OCI-LY3 (cell line): ENCODE results near the gene LGR4.

Experiments used
- H2AFZ ChIP-seq: fragments of 200-600, 300-600 bp; shearing (Covaris generic); 2 replicates; pipeline ENCODE4 v1.6.0; 2014; ENCODE audit warnings: antibody characterized with exemption, low read depth, low read length
- H3K27ac ChIP-seq: fragments of 200-600, 300-600 bp; sonication (generic); 2 replicates; pipeline ENCODE4 v1.5.1; 2014; ENCODE audit warnings: mild to moderate bottlenecking, low read length, moderate library complexity, mixed read lengths
- H3K27me3 ChIP-seq: fragments of 200-600, 300-600 bp; sonication (generic); 2 replicates; pipeline ENCODE4 v1.6.1; 2014; ENCODE audit warnings: low read depth, low read length, mixed read lengths
- H3K36me3 ChIP-seq: fragments of 200-600, 300-600 bp; sonication (generic); replicated peaks from 2 replicates; pipeline ENCODE3; 2014; ENCODE audit warnings: low read depth, low read length, mixed read lengths
- H3K4me1 ChIP-seq: fragments of 300-600, 200-600 bp; sonication (generic); 2 replicates; pipeline ENCODE4 v1.6.1; 2014; ENCODE audit warnings: low read length, mixed read lengths
- H3K4me2 ChIP-seq: fragments of 200-600, 300-600 bp; sonication (generic); 2 replicates; pipeline ENCODE4 v1.6.1; 2014; ENCODE audit warnings: low read length, mixed read lengths
- H3K4me3 ChIP-seq: fragments of 300-600, 200-600 bp; sonication (generic); 2 replicates; pipeline ENCODE4 v1.5.1; 2014; ENCODE audit warnings: antibody characterized with exemption, mild to moderate bottlenecking, low read length, moderate library complexity
- H3K79me2 ChIP-seq: fragments of 300-600, 200-600 bp; shearing (Covaris generic); 2 replicates; pipeline ENCODE4 v1.6.1; 2014; ENCODE audit warnings: mild to moderate bottlenecking, low read length, mixed read lengths
- H3K9ac ChIP-seq: fragments of 300-600, 200-600 bp; shearing (Covaris generic); 2 replicates; pipeline ENCODE4 v1.6.0; 2014; ENCODE audit warnings: mild to moderate bottlenecking, low read length, moderate library complexity
- H3K9me3 ChIP-seq: fragments of 200-600, 300-600 bp; shearing (Covaris generic); 2 replicates; pipeline ENCODE4 v1.6.1; 2014; ENCODE audit warnings: low read length, mixed read lengths; ENCODE audit not compliant: insufficient read depth
- H4K20me1 ChIP-seq: fragments of 200-600, 300-600 bp; sonication (generic); 2 replicates; pipeline ENCODE4 v1.6.1; 2016; ENCODE audit warnings: low read length, mixed read lengths; ENCODE audit not compliant: insufficient read depth
- EZH2phosphoT487 ChIP-seq: fragments of 200-600 bp; shearing (Covaris generic); IDR thresholded peaks from 2 replicates; pipeline ENCODE4 v1.6.1; 2018; ENCODE audit warnings: antibody characterized with exemption, mixed run types, low read depth
- TF ChIP-seq, protein P1 (sequence below): fragments of 200-600, 300-600 bp; sonication (generic); IDR thresholded peaks from 2 replicates; pipeline ENCODE4 v1.5.1; 2014; ENCODE audit warnings: antibody characterized with exemption, low read length, low read depth

The LGR4 gene

DNA sequence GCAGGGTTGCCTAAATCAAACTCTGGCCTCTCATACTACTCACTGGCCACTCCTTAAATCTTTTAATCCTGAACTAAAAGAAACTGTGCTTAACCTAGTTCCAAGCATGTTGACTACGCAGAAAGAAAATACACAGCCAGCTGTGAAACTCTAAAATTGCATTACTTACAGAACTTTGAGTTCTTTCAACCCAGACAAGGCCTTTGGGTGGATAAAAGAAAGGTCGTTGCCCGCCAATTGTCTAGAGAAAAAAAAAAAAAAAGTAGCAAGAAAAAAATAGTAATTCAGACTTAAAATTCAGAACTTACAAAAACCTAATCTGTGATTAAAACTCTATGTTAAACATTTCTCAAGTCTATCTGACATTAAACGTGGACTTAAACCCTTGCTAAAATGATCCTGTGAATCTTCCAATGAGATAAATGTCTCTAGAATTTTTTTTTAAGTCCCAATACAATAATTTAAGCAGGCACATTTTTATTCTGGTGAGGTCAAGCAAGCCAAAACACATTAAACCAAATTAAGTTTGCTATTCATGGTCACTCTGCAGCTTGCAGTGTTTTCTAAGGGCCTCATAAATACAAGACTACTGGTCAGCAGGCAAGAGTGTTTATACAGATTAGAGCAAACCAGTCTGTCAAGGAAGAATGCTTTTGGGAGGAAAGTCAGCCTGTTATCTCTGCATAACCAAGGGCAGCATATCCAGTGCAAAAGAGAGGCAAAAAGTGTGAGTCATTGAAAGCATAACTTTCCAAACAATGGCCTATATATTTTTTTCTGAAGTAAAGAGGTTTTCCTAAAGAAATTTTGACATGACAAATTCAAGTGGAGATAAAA is 80.1 kb downstream of the LGR4 start:
- no peaks in the 10 kb centered on the region for H4K20me1 ChIP-seq
- peaks cover 5% of the 10 kb centered on the region; the same call in 1 of the 2 replicates for H3K4me1 ChIP-seq
- H3K27me3 ChIP-seq: no peaks in the 10 kb centered on the region
- H3K9me3 ChIP-seq: no peaks in the 10 kb centered on the region
- TF ChIP-seq, protein P1, sequence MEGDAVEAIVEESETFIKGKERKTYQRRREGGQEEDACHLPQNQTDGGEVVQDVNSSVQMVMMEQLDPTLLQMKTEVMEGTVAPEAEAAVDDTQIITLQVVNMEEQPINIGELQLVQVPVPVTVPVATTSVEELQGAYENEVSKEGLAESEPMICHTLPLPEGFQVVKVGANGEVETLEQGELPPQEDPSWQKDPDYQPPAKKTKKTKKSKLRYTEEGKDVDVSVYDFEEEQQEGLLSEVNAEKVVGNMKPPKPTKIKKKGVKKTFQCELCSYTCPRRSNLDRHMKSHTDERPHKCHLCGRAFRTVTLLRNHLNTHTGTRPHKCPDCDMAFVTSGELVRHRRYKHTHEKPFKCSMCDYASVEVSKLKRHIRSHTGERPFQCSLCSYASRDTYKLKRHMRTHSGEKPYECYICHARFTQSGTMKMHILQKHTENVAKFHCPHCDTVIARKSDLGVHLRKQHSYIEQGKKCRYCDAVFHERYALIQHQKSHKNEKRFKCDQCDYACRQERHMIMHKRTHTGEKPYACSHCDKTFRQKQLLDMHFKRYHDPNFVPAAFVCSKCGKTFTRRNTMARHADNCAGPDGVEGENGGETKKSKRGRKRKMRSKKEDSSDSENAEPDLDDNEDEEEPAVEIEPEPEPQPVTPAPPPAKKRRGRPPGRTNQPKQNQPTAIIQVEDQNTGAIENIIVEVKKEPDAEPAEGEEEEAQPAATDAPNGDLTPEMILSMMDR: no peak
- TF ChIP-seq EZH2phosphoT487: no peak
- no peaks in the 10 kb centered on the region for H3K79me2 ChIP-seq
- H3K36me3 ChIP-seq: no peaks in the 10 kb centered on the region
- no peak overlapping the region for H2AFZ ChIP-seq
- no peak overlapping the region for H3K9ac ChIP-seq
- no peak overlapping the region for H3K4me3 ChIP-seq
- H3K27ac ChIP-seq: no peak overlapping the region
- H3K4me2 ChIP-seq: no peak overlapping the region

DNA sequence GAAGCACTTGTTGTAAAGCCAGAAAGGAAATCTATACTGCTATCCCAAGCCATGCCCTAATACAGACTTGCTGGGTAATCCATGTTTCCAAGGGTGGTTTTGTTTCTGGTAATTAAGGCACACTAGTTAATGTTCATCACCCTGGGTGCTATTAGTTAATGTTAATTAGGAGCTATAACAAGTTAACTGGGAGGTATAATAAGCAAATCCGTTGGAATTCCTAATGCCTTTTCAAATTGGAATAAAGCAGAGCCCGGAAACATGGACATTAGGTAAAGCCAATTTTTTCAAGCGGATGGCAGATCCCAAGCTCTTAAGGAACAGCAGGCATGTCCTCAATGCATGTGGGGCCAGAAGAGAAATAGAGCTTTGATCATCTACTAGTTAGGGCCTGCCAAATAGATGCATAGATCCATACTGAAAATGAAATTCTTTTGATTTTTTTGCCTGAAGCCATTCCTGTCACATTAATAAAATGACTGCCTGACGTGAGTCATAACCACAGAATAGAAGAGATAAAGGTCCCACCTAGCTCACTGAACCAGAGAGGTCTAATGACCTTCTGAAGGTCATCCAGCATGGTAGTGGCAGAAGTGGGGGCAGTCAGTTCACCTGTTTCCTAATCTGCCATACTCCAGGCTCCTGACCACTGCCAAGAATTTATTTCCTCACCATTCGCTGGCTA is 81.1 kb downstream of the LGR4 start:
- H3K27me3 ChIP-seq: no peaks in the 10 kb centered on the region
- H3K36me3 ChIP-seq: no peaks in the 10 kb centered on the region
- no peaks in the 10 kb centered on the region for H3K9me3 ChIP-seq
- H2AFZ ChIP-seq: no peak overlapping the region
- H4K20me1 ChIP-seq: no peaks in the 10 kb centered on the region
- no peak overlapping the region for H3K4me3 ChIP-seq
- H3K79me2 ChIP-seq: no peaks in the 10 kb centered on the region
- no peak overlapping the region for H3K4me2 ChIP-seq
- H3K4me1 ChIP-seq: peaks cover 5% of the 10 kb centered on the region; the same call in 1 of the 2 replicates
- H3K9ac ChIP-seq: no peak overlapping the region
- TF ChIP-seq, protein P1: no peak
- no peak for TF ChIP-seq EZH2phosphoT487
- no peak overlapping the region for H3K27ac ChIP-seq

DNA sequence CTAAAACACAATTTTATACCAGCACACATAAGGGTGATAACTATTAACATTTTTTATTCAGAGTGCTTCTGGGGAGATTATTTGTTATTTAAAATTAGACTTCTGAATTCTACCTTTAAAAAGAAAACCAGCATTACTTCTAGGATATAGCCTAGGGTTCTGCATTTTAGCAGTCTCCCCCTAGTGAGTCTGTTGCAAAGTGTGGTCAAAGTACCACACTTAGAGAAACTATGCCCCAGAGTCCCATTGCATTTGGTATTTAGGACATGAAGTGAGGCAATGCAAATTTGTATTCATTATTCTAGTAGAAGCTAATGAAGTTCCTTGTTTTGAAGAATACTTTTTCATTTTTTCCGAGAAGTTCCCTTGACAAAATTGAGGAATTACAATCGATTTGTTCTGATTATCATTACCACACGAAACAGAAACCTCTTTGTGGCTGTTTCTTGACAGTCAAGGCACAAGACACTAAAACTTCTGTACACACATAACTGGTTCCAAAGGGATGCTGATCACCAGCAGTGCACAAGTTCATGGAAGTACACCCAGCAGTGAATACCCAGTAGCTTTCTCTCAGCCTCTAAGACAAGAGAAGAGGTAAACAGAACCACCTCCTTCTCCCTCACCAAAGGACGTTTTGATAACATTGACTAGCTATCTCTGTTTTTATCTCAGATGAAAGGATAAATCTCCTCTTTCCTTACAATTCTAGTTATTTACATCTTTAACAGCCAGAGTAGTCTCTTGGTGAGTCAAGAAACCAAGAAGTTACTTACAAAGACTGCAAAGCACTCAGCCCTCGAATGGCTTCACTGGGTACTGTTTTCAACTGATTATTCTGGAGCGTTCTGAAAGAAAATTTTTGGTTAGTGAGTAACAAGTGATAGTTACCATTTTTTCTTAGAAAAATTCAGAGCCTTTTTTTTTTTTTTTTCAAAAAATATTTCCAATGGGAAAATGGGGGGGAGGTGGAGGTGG is 82.0 kb downstream of the LGR4 start:
- Histone ChIP-seq H3K9ac (no peak overlapping the region), H3K36me3 (no peaks in the 10 kb centered on the region), H3K9me3 (no peaks in the 10 kb centered on the region), H3K4me2 (no peak overlapping the region), H3K27ac (no peak overlapping the region), H3K4me1 (peaks cover 5% of the 10 kb centered on the region; the same call in 1 of the 2 replicates), H3K27me3 (no peaks in the 10 kb centered on the region), H2AFZ (no peak overlapping the region), H4K20me1 (no peaks in the 10 kb centered on the region), H3K4me3 (no peak overlapping the region), H3K79me2 (no peaks in the 10 kb centered on the region)
- TF ChIP-seq, protein P1: no peak
- no peak for TF ChIP-seq EZH2phosphoT487
